GM04504 (cell line): ENCODE data around the gene RBCK1.
"Not testable (repeated sequence)": the region's sequence is repeated elsewhere in the genome, so short reads cannot be mapped to it uniquely, and the experiment has no call there.

ENCODE experiments used
- DNase-seq: peaks from one replicate; pipeline ENCODE4 v3.0.0-alpha.2; 2012; ENCODE audit warnings: low read depth

The RBCK1 gene

DNA sequence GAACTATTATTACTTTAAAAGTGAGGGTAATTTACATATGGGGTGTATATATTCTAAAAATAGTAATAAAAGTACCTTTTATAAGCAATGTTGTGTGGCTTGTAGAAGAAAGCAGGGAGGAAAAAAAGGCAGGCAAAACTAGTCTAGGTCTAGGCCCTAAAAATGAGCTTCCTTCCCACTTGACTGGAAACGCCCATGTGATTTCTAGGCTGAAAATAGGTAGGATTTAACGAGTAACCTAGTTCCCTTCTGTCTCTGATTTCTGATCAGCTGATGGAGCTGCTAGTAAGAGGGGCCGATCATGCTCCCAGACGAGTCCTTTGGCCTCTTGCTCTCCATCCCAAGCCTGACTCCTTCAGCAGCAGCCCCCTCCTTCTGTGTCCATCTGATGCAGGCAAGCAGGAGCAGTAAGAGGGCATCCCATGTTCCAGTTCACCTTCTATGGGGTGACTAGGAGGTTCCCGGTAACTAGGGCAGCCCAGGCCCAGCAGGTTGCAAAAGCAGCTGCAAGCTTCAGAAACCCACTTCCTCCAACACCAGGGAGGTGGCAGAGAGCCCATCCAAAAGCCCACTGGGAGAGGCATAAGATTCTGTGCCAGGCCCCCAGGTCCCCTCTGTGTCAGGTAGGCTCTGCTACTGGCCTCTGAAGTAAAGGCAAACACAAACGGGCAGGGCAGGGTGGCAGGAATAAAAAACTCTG lies 29.8 kb downstream of the RBCK1 start:
- no peak for DNase-seq

DNA sequence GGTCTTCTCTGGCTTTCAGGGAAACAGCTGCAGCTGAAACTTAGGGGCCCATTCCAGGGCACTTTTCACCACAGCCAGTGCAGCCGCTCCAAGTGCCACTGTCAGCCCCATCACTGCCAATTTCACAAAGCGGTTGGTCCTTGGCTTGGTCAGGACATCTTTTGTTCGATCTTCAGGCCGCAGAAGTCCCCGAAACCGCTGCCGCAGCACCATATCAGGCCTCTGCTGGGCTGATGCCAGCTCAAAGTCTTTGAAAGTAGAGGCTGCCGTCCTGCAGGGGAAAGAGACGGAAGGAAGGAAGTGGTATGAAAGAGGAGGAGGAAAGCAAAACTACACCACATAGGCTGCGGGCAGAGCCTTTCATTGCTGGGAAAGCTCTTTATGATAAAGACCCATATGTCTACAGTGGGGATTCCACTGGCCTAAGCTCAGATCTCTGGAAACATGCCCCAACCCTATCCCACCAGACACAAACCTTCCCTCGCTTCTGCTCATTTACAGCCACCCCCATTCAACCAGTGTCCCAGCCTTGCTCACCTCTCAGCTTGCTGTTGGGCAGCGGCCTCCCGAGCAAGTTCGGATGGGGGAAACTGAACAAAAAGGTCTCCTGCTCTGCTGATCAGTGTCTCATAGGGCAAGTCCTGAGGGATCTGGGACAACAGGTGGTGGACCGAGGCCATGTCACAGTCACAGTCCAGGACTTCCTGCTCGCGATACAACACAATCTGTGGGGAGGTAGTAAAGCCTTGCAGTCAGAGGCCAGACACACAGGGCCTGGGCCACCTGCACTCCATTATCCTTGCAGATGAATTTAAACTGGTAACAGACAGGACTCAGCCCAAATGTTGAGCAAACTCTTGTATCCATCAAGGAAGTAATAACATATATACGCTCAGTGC lies 30.7 kb downstream of the RBCK1 start:
- no peak for DNase-seq

DNA sequence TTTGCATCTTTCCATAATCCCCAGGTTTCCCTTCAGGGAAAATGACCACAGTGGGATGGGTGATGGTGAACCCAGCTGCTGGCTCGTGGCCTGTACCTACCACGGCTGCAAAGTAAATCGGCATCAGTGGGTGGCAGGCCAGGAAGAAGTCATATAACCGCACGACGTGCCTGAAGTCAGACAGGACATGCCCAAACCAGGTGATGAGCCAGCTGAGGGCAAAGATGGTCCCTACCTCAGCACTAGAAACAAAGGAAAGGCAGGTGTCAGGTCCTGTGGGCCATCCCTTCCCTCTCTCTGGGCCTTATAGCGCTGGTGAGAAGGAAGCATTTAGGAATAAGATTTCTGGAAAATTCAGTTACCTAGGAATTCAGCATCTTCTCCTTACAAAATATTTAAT lies 32.0 kb downstream of the RBCK1 start:
- DNase-seq: no peak

DNA sequence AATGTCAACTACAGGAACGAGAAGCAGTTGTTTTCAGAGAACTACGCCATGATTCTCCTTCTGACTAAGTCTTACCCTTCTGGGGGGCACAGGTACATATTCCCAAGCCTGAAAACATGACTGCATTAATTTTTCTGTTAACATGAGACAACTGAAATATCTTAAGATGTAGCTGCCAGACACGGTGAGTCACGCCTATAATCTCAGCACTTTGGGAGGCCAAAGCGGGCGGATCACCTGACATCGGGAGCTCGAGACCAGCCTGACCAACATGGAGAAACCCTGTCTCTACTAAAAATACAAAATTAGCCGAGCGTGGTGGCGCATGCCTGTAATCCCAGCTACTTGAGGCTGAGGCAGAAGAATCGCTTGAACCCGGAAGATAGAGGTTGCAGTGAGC lies 32.5 kb downstream of the RBCK1 start:
- DNase-seq: no peak

DNA sequence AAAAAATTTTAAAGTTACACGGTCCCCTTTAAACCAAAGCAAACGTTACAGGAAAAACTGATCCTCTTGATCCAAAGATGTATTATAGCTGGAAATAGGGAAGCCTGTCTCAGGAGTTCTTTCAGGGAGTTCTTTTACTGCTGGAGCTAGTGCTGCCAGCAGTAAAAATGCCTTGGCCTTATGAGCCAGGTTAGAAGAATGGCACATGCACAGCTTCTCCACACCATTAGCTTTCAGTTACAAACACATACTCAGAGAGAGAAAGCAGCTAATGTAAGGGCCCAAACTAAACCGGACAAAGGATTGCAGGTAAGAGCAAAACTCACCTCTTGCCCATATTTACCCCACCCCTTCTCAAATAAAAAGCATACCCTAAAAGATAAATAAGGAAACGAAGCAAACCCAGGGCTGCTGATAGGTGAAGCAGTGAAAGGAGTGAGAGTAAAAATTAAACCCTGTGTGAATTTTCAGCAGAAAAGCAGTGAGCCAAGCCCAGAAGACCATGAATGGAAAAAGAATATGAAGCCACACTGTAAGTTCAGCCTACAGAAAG lies 35.2 kb downstream of the RBCK1 start:
- DNase-seq: no peak

DNA sequence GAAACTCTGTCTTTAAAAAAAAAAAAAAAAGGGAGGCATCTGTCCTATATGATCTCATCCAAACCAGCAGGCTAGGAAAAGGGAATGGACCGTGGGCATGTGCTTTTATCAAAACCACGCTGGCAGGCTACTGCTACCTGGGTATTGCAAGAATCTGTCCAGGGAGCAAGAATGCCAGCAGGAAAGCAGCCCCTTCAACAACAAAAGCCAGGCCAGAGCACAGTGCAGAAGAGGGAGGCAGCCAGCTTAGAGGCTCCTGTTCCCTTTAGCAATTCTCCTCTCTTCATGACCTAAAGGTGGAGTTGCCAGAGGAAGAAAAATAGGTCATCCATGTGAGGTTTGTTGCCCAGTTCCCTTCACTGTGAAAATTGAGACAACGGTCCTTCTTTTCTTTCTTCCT lies 36.0 kb downstream of the RBCK1 start:
- no peak for DNase-seq

DNA sequence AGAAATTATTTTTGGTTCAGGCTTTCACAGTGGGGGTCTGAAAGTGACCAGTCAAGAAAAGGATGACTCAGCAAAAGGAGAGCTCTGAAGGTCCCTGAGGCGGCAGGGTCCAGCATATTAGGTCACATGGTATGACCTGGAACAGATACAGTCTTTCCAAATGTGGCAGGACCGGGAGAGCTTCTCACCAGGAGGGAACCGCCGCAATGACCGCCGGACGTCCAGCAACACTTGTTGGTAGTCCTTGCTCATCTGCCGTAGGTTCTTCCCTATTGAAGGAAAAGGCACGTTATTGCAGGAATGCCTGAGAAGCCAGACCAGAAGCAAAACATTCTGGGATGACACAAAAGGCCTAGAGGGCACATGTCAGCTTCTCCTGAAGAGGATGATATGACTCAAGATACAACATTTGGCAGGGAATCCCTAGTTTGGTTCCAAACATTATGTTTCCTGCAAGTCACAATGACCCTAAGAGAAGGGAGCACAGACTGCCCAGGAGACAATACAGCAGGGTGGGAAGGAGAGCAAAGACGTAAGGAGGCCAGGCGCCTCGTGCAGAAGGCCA lies 36.8 kb downstream of the RBCK1 start:
- DNase-seq: peak; percentile 66

DNA sequence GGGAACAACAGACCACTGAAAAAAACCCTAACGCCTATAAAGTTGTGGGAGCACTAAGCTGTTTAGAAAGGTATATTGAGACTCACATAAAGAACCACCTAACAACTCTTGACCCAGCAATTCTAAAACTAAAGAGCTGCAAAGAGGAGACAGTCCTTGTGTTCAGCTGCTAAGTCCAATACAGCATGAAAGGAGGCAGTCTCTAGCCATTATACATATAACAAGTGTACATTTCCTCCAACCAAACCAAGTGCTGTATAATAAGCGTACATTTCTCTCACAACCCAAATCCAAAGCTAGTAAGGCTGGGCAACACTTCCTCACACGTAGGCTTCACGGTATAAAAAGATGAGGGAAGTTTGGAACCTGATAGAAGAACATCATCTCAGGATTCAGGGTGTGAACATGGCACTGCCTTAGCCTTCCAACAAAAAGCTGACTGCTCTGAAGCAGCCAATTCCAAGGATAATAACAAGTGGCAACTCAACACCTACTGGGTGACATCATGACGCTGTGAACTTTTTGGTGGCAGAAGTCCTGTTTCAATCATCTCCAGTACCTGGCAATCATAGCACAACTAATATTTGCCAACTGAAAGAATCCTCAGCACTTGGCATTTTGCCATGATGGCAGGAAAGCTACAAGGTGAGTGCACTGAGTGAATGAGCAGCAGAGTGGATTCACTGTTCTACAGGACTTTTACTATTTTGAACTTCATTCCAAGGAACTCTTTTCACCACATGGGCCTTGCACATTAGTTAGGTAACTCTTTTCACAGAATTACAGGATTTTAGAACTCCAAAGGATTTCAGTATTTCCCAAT lies 37.6 kb downstream of the RBCK1 start:
- no peak for DNase-seq

DNA sequence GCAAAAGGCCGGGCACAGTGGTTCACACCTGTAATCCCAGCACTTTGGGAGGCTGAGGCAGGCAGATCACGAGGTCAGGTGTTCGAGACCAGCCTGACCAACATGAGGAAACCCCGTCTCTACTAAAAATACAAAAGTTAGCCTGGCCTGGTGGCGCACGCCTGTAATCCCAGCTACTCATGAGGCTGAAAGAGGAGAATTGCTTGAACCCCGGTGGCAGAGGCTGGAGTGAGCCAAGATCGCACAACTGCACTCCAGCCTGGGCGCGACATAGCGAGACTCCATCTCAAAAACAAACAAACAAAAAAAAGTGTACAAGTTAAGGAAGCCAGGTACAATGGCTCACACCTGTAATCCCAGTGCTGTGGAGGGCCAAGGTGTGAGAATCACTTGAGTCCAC lies 43.9 kb downstream of the RBCK1 start:
- not testable (repeated sequence) for DNase-seq

DNA sequence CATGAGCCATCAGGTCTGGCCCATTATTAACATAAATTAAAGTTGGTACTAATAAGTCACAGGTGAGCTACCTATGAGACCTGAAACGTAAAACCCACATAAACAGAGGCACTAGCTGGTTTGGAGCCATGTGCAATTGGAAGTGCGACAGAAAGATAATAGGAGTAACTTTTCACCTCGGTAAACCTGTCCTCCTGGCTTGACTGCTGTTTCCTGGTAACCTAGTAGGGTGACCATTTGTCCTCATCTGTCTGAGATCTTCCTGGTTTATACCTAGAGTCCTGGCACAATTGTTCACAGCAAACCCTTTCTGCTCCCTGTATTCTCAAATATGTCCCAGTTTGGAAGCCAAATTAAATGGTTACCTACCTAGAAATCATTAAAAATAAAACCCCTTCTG lies 46.9 kb downstream of the RBCK1 start:
- DNase-seq: no peak

DNA sequence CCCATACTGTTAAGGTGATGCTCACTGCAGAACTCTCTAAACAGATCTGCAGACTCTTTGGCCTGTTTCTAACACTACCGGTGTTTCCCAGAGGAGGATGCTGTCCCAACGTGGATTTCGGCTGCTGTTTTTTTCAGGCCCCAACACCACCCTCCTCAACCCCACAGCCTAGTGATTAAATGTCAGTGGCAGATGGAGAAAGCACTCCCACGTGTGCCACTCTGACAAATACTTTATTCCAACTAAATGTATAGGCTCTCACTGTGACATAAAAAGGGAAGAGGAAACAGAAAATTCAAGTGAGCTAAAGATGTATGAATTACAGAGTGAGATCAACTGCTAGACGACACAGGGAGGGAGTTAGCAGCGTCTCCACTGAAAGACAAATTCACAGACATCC lies 50.7 kb downstream of the RBCK1 start:
- DNase-seq: no peak

DNA sequence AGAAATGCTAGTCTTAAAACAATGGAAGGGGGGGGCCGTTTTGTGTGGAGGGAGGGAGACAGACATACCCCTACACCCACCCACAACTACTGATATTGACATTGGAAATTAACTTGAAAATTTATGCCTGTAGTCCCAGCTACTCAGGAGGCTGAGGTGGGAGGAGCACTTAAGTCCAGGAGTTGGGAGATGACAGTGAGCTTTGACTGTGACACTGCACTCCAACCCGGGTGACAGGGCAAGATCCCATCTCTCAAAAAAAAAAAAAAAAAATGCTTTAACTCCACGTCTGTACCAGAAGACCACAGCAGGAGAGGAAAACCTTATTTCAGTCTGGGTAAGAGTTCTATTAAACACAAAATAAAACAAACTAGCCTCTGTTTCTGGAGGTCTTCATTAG lies 52.1 kb downstream of the RBCK1 start:
- DNase-seq: no peak

DNA sequence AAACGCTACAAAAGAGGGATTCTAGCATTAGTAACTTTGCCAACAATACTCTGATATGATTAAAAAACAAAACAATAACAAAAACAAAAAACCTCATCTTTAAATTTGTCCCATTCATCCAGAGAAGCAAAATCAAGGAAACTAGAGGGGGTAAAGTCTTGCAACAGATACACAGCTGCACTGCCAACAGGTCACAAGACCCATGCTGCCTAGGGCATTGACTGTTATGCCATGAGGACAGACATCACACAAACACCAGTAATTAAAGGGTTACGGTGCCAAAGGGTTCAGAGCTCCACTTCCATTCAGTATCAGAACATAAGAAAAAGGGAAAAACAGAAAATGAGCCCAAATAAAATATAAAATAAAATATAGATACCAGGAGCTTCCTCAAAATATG lies 52.6 kb downstream of the RBCK1 start:
- no peak for DNase-seq

DNA sequence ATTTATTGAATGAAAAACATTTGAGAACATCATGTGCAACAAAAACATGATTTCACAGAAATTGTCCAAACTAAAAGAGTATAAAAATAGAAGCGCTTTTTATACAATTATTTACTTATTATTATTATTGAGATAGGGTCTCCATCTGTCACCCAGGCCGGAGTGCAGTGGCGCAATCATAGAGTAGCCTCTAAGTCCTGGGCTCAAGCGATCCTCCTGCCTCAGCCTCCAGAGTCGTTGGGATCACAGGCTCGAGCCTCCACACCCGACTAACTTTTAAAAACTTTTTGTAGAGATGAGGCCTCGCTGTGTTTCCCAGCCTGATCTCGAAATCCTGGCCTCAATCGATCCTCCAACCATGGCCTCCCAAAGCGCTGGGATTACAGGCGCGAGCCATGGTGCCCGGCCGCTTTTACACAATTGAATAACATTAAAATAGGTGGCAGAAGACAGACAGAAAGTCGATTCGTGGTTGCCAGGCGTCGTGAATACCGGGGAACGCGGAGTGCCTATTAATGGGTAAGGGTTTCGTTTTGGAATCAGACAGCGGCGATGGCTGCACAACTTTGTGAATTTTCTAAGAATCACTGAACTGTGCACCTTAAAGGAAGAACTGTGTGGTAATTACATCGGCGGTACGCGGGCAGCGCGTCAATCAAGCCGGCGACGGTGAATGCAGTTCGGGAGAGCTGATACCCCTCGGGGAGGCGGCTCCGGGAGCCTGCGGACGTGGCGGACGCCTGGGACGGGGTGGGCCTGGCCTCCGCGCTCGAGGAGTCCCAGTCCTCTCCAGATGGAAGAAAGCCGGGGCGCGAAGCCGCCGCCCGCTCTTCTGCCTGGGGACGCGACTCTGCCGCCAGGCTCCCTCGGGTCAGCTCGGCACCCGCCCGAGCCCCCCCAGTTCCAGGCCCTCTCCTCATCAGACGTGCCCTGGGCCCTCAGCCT lies 53.4 kb downstream of the RBCK1 start:
- no peak for DNase-seq

DNA sequence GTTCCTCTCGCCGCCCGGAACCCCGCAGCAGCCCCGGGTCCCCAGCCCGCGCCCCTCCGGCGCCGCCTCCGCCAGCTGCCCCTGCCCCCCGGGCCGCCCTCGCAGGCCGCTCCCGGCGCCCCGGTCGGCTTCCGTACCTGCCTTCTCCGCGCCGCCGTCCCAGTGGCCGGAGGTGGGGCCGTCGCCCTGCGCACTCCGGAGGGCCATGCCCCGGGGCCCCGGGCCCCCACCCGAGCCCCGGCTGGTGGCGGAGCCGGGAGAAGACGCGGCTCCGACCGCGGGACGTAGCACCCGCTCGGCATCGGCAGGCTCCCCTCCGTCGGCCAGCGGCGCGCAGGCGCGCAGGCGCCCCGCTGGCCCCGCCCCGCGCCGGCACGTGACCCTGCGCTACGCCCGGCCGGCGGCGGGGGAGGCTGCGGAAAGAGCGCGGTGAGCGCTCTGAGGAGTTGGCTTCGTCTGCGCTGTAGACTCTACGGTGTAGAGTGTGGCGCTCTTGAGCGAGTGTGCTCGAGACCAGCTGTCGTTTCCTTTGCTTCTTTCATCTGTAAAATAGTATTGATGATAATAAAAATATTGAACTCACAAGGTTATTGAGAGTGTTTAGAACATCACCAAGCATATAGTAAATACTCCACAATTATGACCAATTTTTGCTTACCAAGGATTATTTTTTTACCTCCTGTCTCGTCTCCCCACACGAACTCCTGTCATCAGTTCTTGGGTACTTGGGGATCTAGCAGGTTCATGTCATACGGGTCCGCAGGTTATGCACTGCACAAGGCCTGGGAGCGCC lies 54.3 kb downstream of the RBCK1 start, which contains the start of gene TBC1D20:
Gene TBC1D20 (minus strand): TSS at position 335 of the 793 bp plus-strand sequence. CDS start 128 bp downstream, at position 207.
- DNase-seq: peak; percentile 66

DNA sequence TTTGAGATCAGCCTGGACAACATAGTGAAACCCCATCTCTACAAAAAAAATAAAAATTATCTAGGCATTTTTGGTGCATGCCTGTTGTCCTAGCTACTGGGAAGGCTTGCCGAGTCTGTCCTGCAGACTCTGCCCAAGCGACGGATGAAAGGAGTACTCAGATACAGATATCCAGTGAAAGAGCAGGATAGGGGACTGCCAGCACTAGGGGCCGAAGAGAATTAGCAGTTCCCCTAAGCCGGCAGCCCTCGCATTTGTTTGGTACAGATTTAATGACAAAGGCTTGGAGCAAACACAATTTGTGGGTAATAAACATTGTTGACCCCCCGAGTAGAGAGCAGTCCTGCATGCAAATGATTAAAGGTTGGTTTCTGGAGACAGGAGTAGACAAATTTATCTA lies 59.7 kb downstream of the RBCK1 start:
- no peak for DNase-seq

DNA sequence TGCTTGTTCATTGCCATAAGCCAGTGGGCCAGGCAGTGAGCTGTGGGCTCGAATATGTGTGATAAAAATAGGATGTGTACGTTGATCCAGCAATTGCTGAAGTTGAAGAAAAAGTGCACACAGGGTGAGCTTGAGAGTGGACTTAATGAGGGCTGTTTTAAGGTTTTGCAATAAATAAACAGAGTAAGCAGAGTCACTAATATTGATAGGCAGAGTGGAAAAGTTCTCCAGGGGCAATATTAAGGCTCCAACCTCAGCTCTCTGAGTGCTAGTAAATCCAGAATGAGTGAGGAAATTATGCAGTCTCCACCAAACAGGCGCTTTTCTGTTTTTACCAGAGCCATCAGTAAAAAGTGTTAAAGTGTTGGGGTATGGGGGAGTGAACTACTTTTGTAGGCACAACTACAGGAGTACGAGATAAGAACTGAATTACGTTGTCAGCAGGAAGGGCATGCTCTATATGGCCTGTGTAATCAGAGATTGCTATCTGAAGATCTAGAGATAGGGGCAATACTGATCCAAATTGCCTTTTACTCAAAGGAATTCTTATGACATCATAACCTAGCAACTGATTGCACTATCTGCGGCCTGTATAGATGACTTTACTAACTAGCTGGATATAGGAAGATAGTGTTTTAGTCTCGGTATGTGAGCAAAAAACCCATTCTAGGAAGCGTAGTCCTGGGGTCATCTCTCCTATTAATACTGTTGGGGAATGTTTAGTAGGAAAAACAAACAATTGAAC lies 61.8 kb downstream of the RBCK1 start:
- DNase-seq: no peak

DNA sequence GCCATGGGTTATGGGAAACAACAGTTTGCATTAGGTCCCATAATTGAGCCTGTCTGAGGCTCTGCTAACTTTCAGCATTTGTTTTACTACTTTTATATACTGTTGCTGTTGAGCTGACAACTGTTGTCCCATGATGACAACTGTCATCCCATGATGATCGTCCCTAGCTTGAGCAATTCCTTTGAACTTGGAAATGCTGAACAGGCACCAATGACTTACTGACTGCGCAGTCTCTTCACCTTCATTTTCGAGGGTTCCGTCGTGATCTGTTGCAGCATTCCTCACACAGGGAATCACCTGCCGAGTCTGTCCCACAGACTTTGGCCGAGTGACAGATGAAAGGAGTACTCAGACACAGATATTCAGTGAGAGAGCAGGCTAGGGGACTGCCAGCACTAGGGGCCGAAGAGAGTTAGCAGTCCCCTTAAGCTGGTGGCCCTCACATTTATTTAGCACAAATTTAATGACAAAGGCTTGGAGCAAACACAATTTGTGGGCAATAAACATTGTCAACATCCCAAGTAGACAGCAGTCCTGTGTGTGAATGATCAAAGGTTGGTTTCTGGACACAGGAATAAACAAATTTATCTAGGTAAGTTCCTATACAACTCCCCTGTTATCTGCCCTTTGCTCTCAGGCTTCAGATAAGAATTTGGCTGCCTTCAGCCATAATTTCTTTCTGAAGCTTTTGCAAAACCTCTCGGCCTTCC lies 64.2 kb downstream of the RBCK1 start:
- DNase-seq: no peak
